GM13977 (cell line): Measurements from ENCODE around the gene MFAP5.

Experiments
- DNase-seq: peaks from one replicate; pipeline ENCODE4 v3.0.0; 2012; ENCODE audit warnings: low spot score
- in situ Hi-C: fragments of 300-500 bp; cut with MboI; formaldehyde crosslinking; loops from one replicate; pipeline ENCODE4 v1.12.0; 2022; ENCODE audit warnings: low sequenced_read_pairs, low pct_unique_long_range_greater_than_20kb, mixed read lengths, inconsistent platforms; ENCODE audit not compliant: unreplicated experiment
- TF ChIP-seq, protein P1 (sequence below): IDR thresholded peaks from 2 replicates; pipeline ENCODE4 v1.5.1; 2012; ENCODE audit warnings: mild to moderate bottlenecking, control low read depth; ENCODE audit not compliant: insufficient read depth; ENCODE audit errors: extremely low read depth, missing control alignments

MFAP5 gene

GRCh38 chr12:8698132-8698851 lies 35.7 kb upstream of the MFAP5 start:
- in situ Hi-C loops = loop anchor here (25.0 kb wide), 1 partner anchor 164 kb away; no protein-coding TSS in a partner anchor
- DNase-seq = peak; percentile 53
- TF ChIP-seq, protein P1, sequence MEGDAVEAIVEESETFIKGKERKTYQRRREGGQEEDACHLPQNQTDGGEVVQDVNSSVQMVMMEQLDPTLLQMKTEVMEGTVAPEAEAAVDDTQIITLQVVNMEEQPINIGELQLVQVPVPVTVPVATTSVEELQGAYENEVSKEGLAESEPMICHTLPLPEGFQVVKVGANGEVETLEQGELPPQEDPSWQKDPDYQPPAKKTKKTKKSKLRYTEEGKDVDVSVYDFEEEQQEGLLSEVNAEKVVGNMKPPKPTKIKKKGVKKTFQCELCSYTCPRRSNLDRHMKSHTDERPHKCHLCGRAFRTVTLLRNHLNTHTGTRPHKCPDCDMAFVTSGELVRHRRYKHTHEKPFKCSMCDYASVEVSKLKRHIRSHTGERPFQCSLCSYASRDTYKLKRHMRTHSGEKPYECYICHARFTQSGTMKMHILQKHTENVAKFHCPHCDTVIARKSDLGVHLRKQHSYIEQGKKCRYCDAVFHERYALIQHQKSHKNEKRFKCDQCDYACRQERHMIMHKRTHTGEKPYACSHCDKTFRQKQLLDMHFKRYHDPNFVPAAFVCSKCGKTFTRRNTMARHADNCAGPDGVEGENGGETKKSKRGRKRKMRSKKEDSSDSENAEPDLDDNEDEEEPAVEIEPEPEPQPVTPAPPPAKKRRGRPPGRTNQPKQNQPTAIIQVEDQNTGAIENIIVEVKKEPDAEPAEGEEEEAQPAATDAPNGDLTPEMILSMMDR = no peak

- peak; percentile 91 for DNase-seq
- in situ Hi-C loops = loop anchor here (25.0 kb wide), 1 partner anchor 165 kb away; no protein-coding TSS in a partner anchor
- TF ChIP-seq, protein P1 = no peak
Observed at GRCh38 chr12:8697476-8698131, 35.0 kb upstream of the MFAP5 start, which contains the start of gene RIMKLB. Gene RIMKLB, plus strand, starts transcription at chr12:8697991. Its CDS starts 15,876 bp downstream, at chr12:8713867.

- in situ Hi-C loops = loop anchor here (25.0 kb wide), 1 partner anchor 165 kb away; no protein-coding TSS in a partner anchor
Observed at GRCh38 chr12:8697120-8697475, 34.5 kb upstream of the MFAP5 start.

GRCh38 chr12:8696442-8697090 lies 33.9 kb upstream of the MFAP5 start:
- TF ChIP-seq, protein P1 = no peak
- no peak for DNase-seq
- in situ Hi-C loops = loop anchor here (25.0 kb wide), 1 partner anchor 166 kb away; no protein-coding TSS in a partner anchor

More at GRCh38 chr12:8697120-8697475, 34.5 kb upstream of the MFAP5 start:
- TF ChIP-seq, protein P1 = no peak
- DNase-seq = no peak

GRCh38 chr12:8695116-8695515 lies 32.5 kb upstream of the MFAP5 start:
- no peak for DNase-seq
- TF ChIP-seq, protein P1 = no peak
- in situ Hi-C loops = loop anchor here (25.0 kb wide), 1 partner anchor 167 kb away; no protein-coding TSS in a partner anchor

DNA sequence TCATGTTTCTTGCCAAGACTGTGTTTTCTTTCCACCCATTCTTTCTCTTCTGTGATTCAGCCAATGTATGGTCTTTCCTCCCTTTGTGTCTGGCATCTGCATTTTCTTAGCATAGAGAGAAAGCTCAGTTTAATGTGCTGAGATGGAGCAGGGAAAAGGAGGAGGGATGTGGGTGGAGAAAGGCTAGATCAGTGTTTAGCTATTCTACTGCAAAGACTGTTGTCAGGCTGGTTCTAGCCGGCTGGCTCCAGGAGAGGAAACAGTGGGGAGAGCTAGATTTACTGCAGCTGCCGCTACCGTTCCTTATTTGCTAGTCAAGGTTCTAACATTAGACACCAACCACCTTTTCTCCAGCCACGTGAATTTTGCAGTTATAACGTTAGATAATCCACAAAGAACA lies 29.9 kb upstream of the MFAP5 start:
- TF ChIP-seq, protein P1 = no peak
- no peak for DNase-seq
- in situ Hi-C loops = loop anchor here (25.0 kb wide), 1 partner anchor 170 kb away; no protein-coding TSS in a partner anchor
